GM21723 (cell line): Measurements from ENCODE around the gene SOX13.
"Not testable (repeated sequence)": the region's sequence is repeated elsewhere in the genome, so short reads cannot be mapped to it uniquely, and the experiment has no call there.

Experiments used
- ATAC-seq: cut with Tn5 transposase; IDR thresholded peaks from one replicate; pipeline ENCODE4 v1.9.1; 2021; ENCODE audit warnings: mild to moderate bottlenecking, moderate library complexity; ENCODE audit not compliant: unreplicated experiment

Gene SOX13

DNA sequence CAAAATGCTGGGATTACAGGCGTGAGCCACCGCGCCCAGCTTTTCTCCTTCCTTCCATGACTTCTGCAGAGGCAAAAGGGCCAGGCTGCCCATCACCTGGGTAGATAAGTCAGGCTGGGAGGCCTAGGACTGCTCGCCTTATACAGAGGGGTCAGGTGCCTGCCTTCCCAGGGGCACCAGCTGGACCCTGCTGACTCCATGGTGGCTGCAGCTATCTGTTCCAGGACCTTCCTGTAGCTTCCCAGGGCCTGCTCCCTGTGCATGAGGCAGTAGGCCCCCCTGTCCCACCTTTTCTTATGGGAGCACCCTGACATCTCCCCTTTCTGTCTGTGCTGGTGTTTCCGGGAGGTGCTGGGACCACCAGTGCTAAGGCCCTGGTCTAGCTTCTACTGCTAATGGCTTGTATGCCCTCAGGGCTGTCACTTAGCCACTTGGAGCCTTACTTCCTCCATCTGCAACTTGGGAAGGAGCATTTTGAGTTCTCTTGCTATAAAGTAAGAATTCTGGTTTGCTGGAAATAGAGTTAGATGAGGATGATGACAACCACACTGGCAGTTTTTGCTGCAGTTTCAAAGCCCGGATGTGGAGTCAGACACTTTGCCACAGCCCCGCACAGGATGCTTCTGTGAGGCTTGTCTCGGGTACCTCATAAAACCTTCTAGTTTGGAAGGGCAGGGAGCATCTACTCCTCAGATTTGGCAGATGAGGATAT lies 14.4 kb downstream of the SOX13 start:
- no peak for ATAC-seq

- ATAC-seq: no peak
These were observed 15.1 kb downstream of the SOX13 start for GRCh38 chr1:204087893-204088528.

GRCh38 chr1:204088596-204088995 lies 15.7 kb downstream of the SOX13 start:
- ATAC-seq: no peak

DNA sequence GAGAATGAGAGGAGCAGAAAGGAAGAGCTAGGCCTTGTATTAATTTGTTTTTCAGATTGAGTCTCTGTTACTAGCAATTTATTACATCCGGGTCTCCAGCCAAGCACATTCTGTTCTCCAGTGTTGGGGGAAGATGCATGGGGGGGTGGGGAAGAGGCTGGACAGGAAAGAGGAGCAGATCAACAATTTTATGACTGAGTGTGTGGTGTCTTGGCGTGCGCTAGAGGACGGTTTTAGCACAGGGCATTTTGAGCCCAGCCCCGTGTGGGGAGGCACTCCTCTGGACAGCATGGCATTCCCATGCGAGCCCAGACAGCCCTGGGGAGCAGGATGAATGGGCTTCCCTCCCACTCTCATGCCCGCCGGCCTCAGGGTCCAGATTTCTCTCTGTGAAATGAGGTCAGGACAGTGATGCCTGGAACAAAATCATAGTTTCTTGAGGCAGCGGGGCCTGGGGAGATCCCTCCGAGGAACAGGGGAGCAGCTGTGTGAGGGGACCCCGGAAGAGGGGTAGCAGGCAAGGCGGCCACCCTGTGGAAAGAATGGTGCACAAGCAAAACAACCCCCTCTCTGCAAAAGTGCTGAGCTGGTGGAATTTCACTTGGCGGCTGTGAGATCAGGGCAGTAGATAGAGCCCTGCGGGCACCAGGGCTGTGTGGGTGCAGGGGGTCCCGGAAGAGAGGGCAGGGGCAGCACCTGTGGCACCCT lies 16.3 kb downstream of the SOX13 start:
- no peak for ATAC-seq

DNA sequence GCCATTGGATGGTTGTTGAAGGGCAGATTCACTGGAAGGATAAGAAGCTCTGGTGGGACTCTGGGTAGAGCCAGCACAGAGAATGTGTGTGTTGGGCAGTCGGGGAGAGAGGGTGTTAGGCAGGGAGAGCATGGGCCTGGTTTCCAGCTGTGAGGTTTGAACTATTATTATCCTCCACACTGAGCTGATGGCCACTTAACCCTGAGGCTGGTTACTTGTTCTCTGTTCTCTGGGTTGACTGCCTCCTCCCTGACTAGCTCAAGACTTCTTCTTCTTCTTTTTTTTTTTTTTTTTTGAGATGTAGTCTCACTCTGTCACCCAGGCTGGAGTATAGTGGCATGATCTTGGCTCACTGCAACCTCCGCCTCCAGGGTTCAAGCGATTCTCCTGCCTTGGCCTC lies 17.2 kb downstream of the SOX13 start:
- not testable (repeated sequence) for ATAC-seq

DNA sequence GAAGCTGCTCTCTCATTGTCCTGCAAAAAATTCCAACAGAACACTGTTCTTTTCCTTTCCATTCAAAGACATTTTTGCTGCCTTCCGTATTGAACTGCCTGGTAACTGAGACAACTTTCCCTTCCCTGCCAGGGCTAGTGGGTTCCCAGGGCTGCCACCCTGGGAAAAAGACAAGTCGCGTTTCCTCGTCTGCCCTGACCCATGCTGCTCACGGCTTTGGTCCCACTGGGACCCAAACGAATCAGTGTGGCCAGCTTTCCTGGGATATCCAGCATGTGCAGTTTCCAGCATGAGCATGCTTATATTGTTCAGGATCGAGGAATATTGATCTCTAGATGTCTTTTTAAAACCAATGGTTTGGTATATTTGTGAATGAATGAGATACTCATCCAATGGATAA lies 18.2 kb downstream of the SOX13 start:
- ATAC-seq: no peak

- no peak for ATAC-seq
These were observed 18.9 kb downstream of the SOX13 start for GRCh38 chr1:204091787-204092312.

DNA sequence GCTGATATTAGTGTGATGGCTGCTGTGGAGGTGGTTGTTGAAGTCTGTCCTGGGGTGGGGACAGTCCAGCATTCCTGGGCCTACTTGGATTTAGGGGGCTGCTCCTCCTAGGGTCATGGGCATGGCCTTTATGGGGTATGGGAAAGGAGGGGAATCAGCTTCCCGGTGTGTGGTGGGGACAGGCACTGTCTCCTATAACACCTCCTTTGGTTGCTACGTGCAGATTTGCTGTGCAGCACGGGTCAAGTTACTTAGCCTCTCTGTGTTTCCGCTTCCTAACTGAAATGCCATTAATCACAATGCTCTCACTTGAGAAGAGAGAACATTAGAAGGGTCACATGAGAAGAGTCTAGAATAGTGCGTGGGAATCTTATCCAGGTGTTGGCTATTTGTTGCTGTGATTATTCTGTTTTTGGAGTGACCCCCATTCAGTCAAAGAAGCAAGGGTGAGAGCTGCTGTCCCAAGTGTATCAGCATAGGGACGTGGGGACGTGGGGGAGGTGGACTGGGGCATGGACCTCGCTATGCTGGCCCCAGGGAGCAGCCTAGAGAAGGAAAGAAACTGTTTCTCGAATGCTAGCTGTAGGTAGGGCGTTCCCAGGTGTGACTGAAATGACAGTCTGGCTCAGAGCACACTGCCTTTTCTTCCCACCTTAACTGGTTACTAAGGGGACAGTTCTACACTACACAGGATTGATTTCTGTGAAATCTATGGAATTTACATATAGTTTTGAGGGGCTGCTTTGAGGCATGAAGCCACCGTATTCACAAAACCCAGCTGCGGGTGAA lies 19.9 kb downstream of the SOX13 start:
- ATAC-seq: no peak

- no peak for ATAC-seq
These were observed 20.5 kb downstream of the SOX13 start for GRCh38 chr1:204093421-204093717.

- ATAC-seq: no peak
These were observed 20.9 kb downstream of the SOX13 start for GRCh38 chr1:204093781-204094180.

DNA sequence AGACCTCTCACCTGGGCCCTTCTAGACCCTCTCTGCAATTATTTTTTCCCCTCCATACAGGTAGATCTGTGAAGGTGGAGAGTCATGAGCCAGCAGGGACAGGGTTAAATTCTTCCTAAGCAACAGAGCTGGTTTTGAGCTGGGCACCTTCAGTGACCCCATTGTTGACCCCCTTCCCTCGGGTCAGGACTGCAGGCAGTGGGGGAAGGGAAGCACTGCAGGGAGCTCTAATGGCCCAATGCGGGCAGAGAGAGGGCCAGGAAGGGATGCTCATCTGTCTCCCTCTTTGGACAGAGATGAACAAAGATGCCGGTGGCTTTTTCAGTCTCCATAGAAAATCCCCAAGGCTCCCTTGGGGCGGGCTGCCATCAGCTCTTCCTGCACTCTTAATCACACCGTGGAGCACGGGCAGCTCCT lies 21.4 kb downstream of the SOX13 start:
- no peak for ATAC-seq

DNA sequence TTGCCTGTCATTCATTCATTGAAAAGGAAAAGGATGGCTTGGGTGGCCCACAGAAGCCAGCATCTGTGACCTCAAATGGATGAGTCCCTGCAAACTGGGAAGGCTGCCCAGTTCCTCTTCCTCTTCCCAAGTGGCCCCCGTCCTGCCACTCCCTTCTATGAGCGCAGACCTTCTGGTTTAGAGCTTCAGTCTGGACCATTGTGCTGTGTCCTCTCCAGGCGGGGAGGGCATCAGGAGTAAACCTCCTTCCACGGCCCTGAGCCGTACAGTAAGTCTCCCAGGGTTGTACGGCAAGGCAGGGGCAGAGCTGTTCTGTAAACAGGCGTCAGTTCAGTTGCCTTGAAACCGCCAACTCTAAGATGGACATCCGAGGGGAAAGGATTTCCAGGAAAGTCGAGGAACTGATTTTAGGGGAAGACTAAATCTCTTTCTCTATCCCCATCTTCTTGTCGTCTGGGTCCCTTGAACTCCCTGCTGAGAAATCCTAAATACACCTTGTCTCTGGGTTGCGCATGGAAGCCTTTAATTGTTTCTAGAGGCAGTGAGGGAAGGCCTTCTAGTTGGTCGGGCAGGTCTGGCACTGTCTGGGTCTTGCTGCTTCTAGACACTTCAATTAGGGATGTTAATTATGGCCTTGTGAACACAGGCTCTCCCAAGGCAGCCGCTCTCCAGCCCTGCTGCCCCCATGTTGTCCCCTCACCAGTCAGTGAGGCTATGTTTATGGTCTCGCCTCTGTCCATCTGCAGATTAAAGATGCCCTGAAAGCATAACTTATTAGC lies 22.1 kb downstream of the SOX13 start:
- ATAC-seq: no peak

DNA sequence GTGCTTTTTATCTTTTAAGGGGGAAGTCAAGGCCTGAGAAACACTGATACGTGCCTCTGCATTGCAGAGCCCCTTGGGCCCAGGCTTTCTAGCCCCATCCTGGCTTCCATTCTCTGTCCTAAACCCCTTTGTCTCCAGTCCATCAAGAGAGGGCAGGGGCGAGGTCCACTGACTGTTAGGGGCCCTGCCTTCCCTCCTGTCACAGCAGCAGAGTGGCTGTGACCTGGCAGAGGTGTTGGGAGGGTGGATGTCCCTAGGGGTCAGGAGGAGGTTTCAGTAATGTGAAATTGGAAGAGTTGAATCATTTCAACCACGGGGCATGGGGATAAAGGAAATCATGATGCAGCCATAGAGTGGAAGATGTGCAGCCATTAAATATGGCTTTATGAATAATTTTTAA lies 24.0 kb downstream of the SOX13 start:
- no peak for ATAC-seq

DNA sequence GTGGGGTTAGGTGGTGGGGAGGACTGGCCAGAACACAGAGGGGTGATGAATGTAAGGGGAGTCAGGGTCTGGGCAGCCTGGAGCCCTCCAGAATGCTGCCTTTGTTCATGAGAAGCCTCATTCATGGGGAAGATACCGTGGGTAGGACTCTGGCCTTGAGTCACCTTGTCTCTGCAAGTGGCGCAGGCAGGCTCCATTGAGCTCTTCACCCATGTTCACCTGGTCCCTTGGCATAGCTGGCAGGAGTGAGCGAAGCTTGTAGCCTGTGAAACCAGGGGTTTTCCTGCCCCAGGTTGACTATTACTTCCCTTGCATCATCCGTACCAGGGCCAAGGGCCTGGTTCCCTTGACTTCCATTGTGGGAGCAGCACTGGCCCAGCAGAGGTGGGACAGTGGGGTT lies 25.8 kb downstream of the SOX13 start:
- no peak for ATAC-seq

GRCh38 chr1:204099754-204100153 lies 26.8 kb downstream of the SOX13 start:
- ATAC-seq: not testable (repeated sequence)

GRCh38 chr1:204102029-204102611 lies 29.2 kb downstream of the SOX13 start:
- ATAC-seq: no peak

- no peak for ATAC-seq
These were observed 30.0 kb downstream of the SOX13 start for GRCh38 chr1:204102739-204103430.

- ATAC-seq: no peak
These were observed 30.5 kb downstream of the SOX13 start for GRCh38 chr1:204103431-204103741.

GRCh38 chr1:204104331-204105130 lies 31.6 kb downstream of the SOX13 start:
- no peak for ATAC-seq
